Heart left ventricle (tissue), 16 donors: ENCODE data around the gene TMEM37. TPM values are rescaled to one million over a fixed set of nuclear protein-coding genes. Genes with fewer than 3 reads are reported as not detected.

Experiments used
- ATAC-seq, 4 donors: fragments of 200-7000 bp; cut with Tn5 transposase; one replicate each; pipeline ENCODE4 v1.9.1; 2020 to 2022; ENCODE audit warnings: moderate library complexity in 4 of 4, mild to moderate bottlenecking in 3 of 4, moderate number of reproducible peaks in 1 of 4
- DNase-seq, 5 donors: peaks; one replicate each; pipeline ENCODE4 v3.0.0-alpha.2; 2020
- H3K27ac ChIP-seq, 12 donors: fragments of 200-600 bp; sonication (generic) in 4 of 12; one replicate each; pipeline versions ENCODE4 v1.5.0 to v1.8.0; 2016 to 2022; ENCODE audit warnings: mild to moderate bottlenecking in 2 of 12
- H3K27me3 ChIP-seq, 9 donors: fragments of 200-600 bp; sonication (generic) in 2 of 9; one replicate each; pipeline versions ENCODE4 v1.5.1 to v1.8.0; 2016 to 2022; ENCODE audit warnings: mild to moderate bottlenecking in 3 of 9
- H3K36me3 ChIP-seq, 9 donors: fragments of 200-600 bp; sonication (generic) in 2 of 9; one replicate each; pipeline versions ENCODE4 v1.5.0 to v1.8.0; 2018 to 2022; ENCODE audit warnings: mild to moderate bottlenecking in 2 of 9
- H3K4me1 ChIP-seq, 12 donors: fragments of 200-600 bp; sonication (generic) in 4 of 12; one replicate each; pipeline versions ENCODE4 v1.5.0 to v1.8.0; 2016 to 2022; ENCODE audit warnings: mild to moderate bottlenecking in 3 of 12
- H3K4me3 ChIP-seq, 12 donors: fragments of 200-600 bp; sonication (generic) in 4 of 12; one replicate each; pipeline versions ENCODE4 v1.5.0 to v1.8.0; 2017 to 2022; ENCODE audit warnings: mild to moderate bottlenecking in 9 of 12, moderate library complexity in 4 of 12
- H3K9me3 ChIP-seq, 12 donors: fragments of 200-600 bp; sonication (generic) in 4 of 12; one replicate each; pipeline versions ENCODE4 v1.5.0 to v1.8.0; 2016 to 2022; ENCODE audit warnings: mild to moderate bottlenecking in 1 of 12
- CTCF ChIP-seq, 12 donors: fragments of 200-600 bp; sonication (generic) in 4 of 12; IDR thresholded peaks; one replicate each; pipeline versions ENCODE4 v1.5.0 to v1.8.0; 2018 to 2022; ENCODE audit warnings: antibody characterized with exemption in 12 of 12, mild to moderate bottlenecking in 5 of 12
- POLR2A ChIP-seq, 2 donors: fragments of 450-650 bp; IDR thresholded peaks; one replicate each; pipeline ENCODE4 v1.6.1; 2017; ENCODE audit warnings: antibody characterized with exemption in 2 of 2, mild to moderate bottlenecking in 2 of 2, moderate library complexity in 2 of 2
- WGBS, 4 donors: extraction: QIAGEN DNeasy Blood & Tissue Kit in 2 of 4; methylation state at CpG; one replicate each; pipeline versions ENCODE4 v1.1.5 to v1.1.7; 2013 to 2018; 5-methylcytosine and 5-hydroxymethylcytosine counted together
- intact Hi-C, 10 donors: fragments of 100-400 bp; cut with DNase I; formaldehyde crosslinking; loops; one replicate each; pipeline versions ENCODE4 v1.11.1 to v1.14.2; 2022
- polyA plus RNA-seq, 2 donors: library from polyadenylated mRNA; stranded (reverse); fragments of 200-250 nt; gene quantifications; one replicate each; pipeline ENCODE4 v1.2.3, GENCODE V29; 2013
- total RNA-seq, 9 donors: library from RNA; depleted of rRNA in 2 of 9; stranded (reverse); fragments of >200 nt in 2 of 9; fragmentation: NEBNext Ultra II Directional in 3 of 9; extraction: Animal tissue kit (Norgen Biotek cat#: 25700) in 3 of 9; gene quantifications; one replicate each; pipeline versions ENCODE4 v1.1.0 to v1.2.4, GENCODE V29; 2016 to 2023
- donor health status: ischemic (EF 13 %, LVEDD 7.1; RV severe dilation, severe dysfunction).
- donor health status: healthy with polysubstance abuse.
- donor health status: DM: no; HTN: yes; CAD: no.
- donor health status: DM: no; HTN: no; CAD: no.
- donor health status: ischemic (EF 25% LVEDD 6.9; RV normal size, moderate dysfunction).
- donor health status: ischemic (EF 25% LVEDD 5.7; RV mildly dilated, moderate dysfunction).
- donor health status: healthy.
- donor health status: DM: yes; HTN: yes; CAD: no.
- donor health status: ischemic (EF 35%, LVEDD 5.7; RV mildly dilated, moderate dysfunction).
- donor health status: nonischemic (EF 11% LVEDD 7.7; RV severe dilation, severe dysfunction).
- donor health status: DM: yes; HTN: yes; CAD: no.
- donor health status: PGD.
- donor health status: ischemic (EF 29% LVEDD 5.4; RV normal size, mild dysfunction).
- donor health status: nonischemic (EF 23%, LVEDD 6.1; RV moderate dilation, normal function).

The TMEM37 gene
- total and polyA plus RNA-seq, 11 donors: 0.75 to 24.6 (median 1.6) TPM

DNA sequence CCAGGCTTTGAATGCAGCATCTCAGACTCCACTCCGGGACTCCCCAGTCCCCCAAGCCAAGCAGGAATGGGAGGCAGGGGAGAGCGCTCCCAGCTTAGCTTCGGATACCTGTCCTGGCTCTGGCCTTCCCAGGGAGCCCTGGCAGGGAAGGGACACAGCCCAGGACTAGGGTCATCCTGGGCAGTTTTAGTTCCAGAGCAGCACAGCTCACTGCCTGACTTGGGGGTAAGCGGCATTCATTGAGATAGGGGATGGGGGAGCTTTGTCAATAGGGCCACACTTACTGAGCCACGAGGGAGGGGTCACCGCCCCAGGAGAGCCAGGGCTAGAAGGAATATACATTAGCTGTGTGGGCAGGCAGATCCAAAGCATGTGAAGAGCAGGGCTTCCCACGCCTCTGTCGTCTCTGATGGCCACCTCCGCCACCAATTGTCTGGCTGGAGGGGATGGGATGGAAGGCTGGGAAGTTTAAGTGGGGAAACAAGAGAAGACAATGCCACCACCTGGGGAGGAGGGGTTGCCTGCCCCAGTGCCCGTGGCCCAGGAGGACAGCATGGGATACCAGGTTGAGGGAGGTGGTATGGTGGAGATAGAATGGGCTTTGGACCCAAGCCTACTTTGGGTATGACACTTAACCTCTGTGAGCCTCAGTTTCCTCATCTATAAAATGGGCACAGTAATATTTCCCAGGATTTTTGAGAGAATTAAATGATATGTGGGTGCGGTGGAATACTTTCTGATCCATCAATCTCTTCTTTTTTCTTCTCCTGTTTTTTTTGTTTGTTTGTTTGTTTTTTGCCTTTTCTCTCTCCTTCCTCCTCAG, 52.5 kb downstream of the TMEM37 start:
- intact Hi-C loops: loop anchor here in 2 of 10 donors (5.0 kb wide), 1 partner anchor 113 kb away; no protein-coding TSS in a partner anchor
- Histone ChIP-seq H3K27me3 (peaks cover 0 to 4% (median 0%) of the 10 kb centered on the region in 9 donors), H3K4me3 (no peak overlapping the region), H3K27ac (peak overlapping the region; percentile 26 to 88 (median 77)), H3K9me3 (no peaks in the 10 kb centered on the region), H3K36me3 (no peaks in the 10 kb centered on the region), H3K4me1 (peaks cover 0 to 82% (median 44%) of the 10 kb centered on the region in 12 donors)
- 74 to 87% (median 84%) methylated on average over 9 to 11 of the region's 11 CpGs for WGBS, 4 donors
- ATAC-seq: no peak
- no peak for TF ChIP-seq POLR2A (IDR thresholded peaks at IDR 0.05)
- no peak for TF ChIP-seq CTCF (IDR thresholded peaks at IDR 0.05)
- DNase-seq: no peak

DNA sequence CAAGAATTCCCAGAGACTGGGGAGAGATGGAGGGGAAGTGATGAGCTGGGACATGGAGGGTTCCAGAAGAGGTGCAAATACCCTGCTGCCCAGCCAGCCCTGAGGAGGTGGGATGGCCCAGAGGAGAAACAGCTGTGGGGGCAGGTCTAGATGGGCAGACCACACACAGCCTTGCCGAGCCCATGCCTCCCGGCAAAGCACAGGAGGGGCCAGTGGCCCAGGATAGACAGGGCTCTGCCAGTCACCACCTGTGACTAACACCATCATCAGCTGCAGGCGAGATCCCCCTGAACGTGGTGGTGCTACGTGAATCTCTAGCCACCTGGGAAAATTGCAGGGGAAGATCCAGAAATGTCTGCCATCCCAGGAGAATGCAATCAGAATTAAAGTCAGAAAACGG, 53.2 kb downstream of the TMEM37 start:
- Histone ChIP-seq H3K9me3 (no peaks in the 10 kb centered on the region), H3K36me3 (no peaks in the 10 kb centered on the region), H3K27me3 (peaks cover 0 to 4% (median 0%) of the 10 kb centered on the region in 9 donors), H3K4me1 (peaks cover 0 to 89% (median 48%) of the 10 kb centered on the region in 12 donors), H3K27ac (peak overlapping the region in 11 of 12 donors; percentile 62 to 88 (median 78)), H3K4me3 (no peak overlapping the region)
- DNase-seq (no peak), ATAC-seq (no peak)
- TF ChIP-seq POLR2A (IDR thresholded peaks at IDR 0.05): no peak
- TF ChIP-seq CTCF (IDR thresholded peaks at IDR 0.05): no peak
- 25 to 35% (median 29%) methylated on average over 6 of the region's 6 CpGs for WGBS, 4 donors
- intact Hi-C loops: loop anchor here in 2 of 10 donors (5.0 kb wide), 1 partner anchor 112 kb away; no protein-coding TSS in a partner anchor

DNA sequence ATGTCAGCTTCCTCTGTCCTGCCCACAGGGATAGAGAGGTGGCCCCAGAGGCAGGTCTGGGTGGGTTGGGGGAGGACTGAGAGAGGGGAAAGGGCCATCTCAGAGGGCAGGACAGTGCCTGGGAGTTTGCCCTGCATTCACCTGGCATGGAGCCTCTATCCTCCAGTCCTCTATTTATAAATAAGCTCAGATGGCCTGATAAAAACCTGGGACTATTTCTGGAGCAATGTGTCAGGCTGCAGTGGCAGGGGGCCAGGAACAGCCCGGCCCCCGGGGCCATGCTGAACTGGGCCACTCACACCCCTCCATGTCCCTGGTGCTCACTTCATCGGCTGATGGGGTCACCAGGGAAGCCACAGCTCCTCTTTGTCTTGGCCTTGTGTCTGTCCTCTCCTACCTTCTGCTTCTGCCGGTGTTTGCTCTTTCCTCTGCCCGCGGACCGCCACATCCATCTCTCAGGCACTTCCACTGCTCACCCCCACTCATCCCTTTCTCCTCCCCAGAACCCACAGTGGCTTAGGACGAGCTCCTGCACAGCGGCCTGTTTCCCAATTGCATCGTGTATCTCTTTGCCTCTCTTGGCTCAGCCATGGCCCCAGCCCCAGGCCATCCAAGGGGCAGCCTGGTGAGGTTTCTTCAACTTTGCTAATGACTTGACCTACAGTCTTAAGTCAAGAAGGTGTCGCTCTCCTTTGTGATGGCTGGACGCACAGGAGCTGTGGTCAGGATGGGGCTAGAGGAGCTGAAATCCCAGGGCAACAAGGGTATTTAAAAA, 53.9 kb downstream of the TMEM37 start:
- H3K9me3 ChIP-seq: no peaks in the 10 kb centered on the region
- no peak for TF ChIP-seq POLR2A (IDR thresholded peaks at IDR 0.05)
- no peak for TF ChIP-seq CTCF (IDR thresholded peaks at IDR 0.05)
- intact Hi-C loops: no loop called here
- peaks cover 0 to 90% (median 48%) of the 10 kb centered on the region in 12 donors for H3K4me1 ChIP-seq
- WGBS, 4 donors: 50 to 56% (median 52%) methylated on average over 12 of the region's 12 CpGs
- H3K4me3 ChIP-seq: no peak overlapping the region
- peaks cover 0 to 4% (median 0%) of the 10 kb centered on the region in 9 donors for H3K27me3 ChIP-seq
- no peaks in the 10 kb centered on the region for H3K36me3 ChIP-seq
- H3K27ac ChIP-seq: peak overlapping the region; percentile 53 to 88 (median 77)
- DNase-seq (peak in 4 of 5 donors; percentile 74 to 86 (median 79)), ATAC-seq (peak; percentile 70 to 85 (median 80))
